OCI-LY1 (cell line): ENCODE results near the gene NME2.
A peak's percentile ranks its signal among the peaks of the same experiment; 100 is the strongest.

Source experiments
- EZH2 ChIP-seq: fragments of 200-600 bp; sonication (generic), shearing (Covaris generic); IDR thresholded peaks from 2 replicates; pipeline ENCODE4 v1.8.0; 2017; ENCODE audit warnings: borderline replicate concordance, mixed run types, mild to moderate bottlenecking, antibody characterized with exemption, low read length, moderate library complexity, mixed read lengths
- TF ChIP-seq, protein P1 (sequence below): fragments of 200-600 bp; sonication (generic), shearing (Covaris generic); IDR thresholded peaks from 2 replicates; pipeline ENCODE4 v1.5.1; 2017; ENCODE audit warnings: mild to moderate bottlenecking, antibody characterized with exemption, low read length, moderate library complexity, mixed read lengths

GRCh38 chr17:51119415-51120356, 46.5 kb upstream of the NME2 start:
- TF ChIP-seq, protein P1, sequence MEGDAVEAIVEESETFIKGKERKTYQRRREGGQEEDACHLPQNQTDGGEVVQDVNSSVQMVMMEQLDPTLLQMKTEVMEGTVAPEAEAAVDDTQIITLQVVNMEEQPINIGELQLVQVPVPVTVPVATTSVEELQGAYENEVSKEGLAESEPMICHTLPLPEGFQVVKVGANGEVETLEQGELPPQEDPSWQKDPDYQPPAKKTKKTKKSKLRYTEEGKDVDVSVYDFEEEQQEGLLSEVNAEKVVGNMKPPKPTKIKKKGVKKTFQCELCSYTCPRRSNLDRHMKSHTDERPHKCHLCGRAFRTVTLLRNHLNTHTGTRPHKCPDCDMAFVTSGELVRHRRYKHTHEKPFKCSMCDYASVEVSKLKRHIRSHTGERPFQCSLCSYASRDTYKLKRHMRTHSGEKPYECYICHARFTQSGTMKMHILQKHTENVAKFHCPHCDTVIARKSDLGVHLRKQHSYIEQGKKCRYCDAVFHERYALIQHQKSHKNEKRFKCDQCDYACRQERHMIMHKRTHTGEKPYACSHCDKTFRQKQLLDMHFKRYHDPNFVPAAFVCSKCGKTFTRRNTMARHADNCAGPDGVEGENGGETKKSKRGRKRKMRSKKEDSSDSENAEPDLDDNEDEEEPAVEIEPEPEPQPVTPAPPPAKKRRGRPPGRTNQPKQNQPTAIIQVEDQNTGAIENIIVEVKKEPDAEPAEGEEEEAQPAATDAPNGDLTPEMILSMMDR = peak; percentile 21; the same call in 1 of the 2 replicates
- no peak for TF ChIP-seq EZH2
